Cardiac fibroblast (primary cell): ENCODE measurements around the gene FOXD1.
"Not testable (repeated sequence)": the region's sequence is repeated elsewhere in the genome, so short reads cannot be mapped to it uniquely, and the experiment has no call there.

Experiments used
- DNase-seq, 2 donors: peaks; one replicate each; pipeline versions ENCODE4 v3.0.0 to v3.0.0-alpha.2; 2010; ENCODE audit warnings: low read depth in 2 of 2
- H3K4me3 ChIP-seq, 2 donors: replicated peaks in 1 of 2; 1 replicate in 1 of 2; 2 replicates in 1 of 2; pipeline ENCODE4 v1.5.1; 2011; ENCODE audit warnings: low read depth in 2 of 2, low read length in 2 of 2, mild to moderate bottlenecking in 2 of 2, moderate library complexity in 1 of 2
- CTCF ChIP-seq: IDR thresholded peaks from one replicate; pipeline ENCODE4 v1.5.1; 2011; ENCODE audit warnings: low read depth, mild to moderate bottlenecking, low read length, inconsistent platforms

FOXD1 gene

GRCh38 chr5:73464016-73464745 is 15.6 kb upstream of the FOXD1 start:
- no peak for TF ChIP-seq CTCF
- no peak overlapping the region for H3K4me3 ChIP-seq
- DNase-seq, result peak; percentile 72 to 73

- H3K4me3 ChIP-seq, result no peak overlapping the region
- DNase-seq, result no peak
- no peak for TF ChIP-seq CTCF
Measured at GRCh38 chr5:73460133-73460532, 11.6 kb upstream of the FOXD1 start.

GRCh38 chr5:73459366-73459765 is 10.8 kb upstream of the FOXD1 start:
- TF ChIP-seq CTCF, result no peak
- peak in 1 of 2 donors; percentile 59 for DNase-seq
- H3K4me3 ChIP-seq, result no peak overlapping the region

- not testable (repeated sequence) for H3K4me3 ChIP-seq, DNase-seq
Measured at GRCh38 chr5:73456462-73456861, 7.9 kb upstream of the FOXD1 start.

- H3K4me3 ChIP-seq, result no peak overlapping the region
- peak; percentile 94 for TF ChIP-seq CTCF
- DNase-seq, result peak; percentile 58 to 67
Measured at GRCh38 chr5:73454379-73455036, 5.9 kb upstream of the FOXD1 start.

GRCh38 chr5:73452215-73452614 is 3.6 kb upstream of the FOXD1 start:
- TF ChIP-seq CTCF, result no peak
- H3K4me3 ChIP-seq, result no peak overlapping the region
- no peak for DNase-seq

GRCh38 chr5:73451224-73452130 is 2.9 kb upstream of the FOXD1 start:
- peak overlapping the region; percentile 11 to 27 for H3K4me3 ChIP-seq
- peak; percentile 40 for TF ChIP-seq CTCF
- DNase-seq, result peak; percentile 55 to 61
